MM.1S (cell line): ENCODE results near the gene KPNA1.

Experiments
- CTCF ChIP-seq: fragments of 300-600 bp; sonication (generic); IDR thresholded peaks from 2 replicates; pipeline ENCODE4 v1.5.1; 2016; ENCODE audit warnings: antibody characterized with exemption, low read length, mixed read lengths
- EZH2 ChIP-seq: fragments of 300-600 bp; sonication (generic); optimal IDR thresholded peaks from 2 replicates; pipeline ENCODE3; 2017; ENCODE audit warnings: low read depth, mild to moderate bottlenecking, antibody characterized with exemption, low read length, mixed read lengths

GRCh38 chr3:122421101-122421500 is 93.6 kb downstream of the KPNA1 start:
- TF ChIP-seq CTCF (no peak), EZH2 (no peak)
